ENCODE data around the gene GJE1. TPM values are rescaled to one million over a fixed set of nuclear protein-coding genes. Genes with fewer than 3 reads are reported as not detected.
"Not testable (repeated sequence)": the region's sequence is repeated elsewhere in the genome, so short reads cannot be mapped to it uniquely, and the experiment has no call there.

The GJE1 gene, protein sequence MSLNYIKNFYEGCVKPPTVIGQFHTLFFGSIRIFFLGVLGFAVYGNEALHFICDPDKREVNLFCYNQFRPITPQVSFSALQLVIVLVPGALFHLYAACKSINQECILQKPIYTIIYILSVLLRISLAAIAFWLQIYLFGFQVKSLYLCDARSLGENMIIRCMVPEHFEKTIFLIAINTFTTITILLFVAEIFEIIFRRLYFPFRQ
- total RNA-seq: not detected

DNA sequence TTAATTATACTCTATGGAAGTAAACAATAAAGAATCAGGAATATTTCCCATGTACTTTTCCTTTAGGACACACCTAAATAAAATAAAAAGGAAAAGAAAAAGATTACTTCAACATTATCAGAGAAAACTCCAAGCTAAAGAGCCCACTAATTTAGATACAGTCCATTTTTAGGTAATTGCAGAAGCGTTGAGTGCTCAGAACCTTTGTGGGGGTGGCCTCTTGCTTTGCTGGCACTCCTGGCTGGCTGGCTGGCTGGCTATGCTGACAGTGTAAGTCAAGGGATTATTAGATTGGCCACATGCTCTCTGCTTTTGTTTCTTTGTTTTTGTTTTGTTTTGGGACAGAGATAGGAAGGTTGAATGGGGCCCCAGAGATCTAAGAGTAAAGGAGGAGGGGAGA is at the start of gene GJE1:
Gene GJE1, plus strand, starts transcription at position 301 of the 400 bp plus-strand sequence. CDS start 234 bp downstream, outside the sequence.
- DNase-seq (ENCODE audit: low spot score): no peak

- no peak for DNase-seq (ENCODE audit: low spot score)
Observed at GRCh38 chr6:142087950-142088857, 44.5 kb upstream of the GJE1 start.

GRCh38 chr6:142088858-142089216 is 43.9 kb upstream of the GJE1 start:
- no peak for DNase-seq (ENCODE audit: low spot score)

GRCh38 chr6:142104820-142105219 is 27.9 kb upstream of the GJE1 start:
- not testable (repeated sequence) for DNase-seq (ENCODE audit: low spot score)

GRCh38 chr6:142110820-142111219 is 21.9 kb upstream of the GJE1 start:
- not testable (repeated sequence) for DNase-seq (ENCODE audit: low spot score)

- DNase-seq (ENCODE audit: low spot score): peak; percentile 75
Observed at GRCh38 chr6:142112451-142113061, 20.2 kb upstream of the GJE1 start.

- DNase-seq (ENCODE audit: low spot score): no peak
Observed at GRCh38 chr6:142117366-142117765, 15.4 kb upstream of the GJE1 start.

- DNase-seq (ENCODE audit: low spot score): no peak
Observed at GRCh38 chr6:142118328-142118727, 14.4 kb upstream of the GJE1 start.

- DNase-seq (ENCODE audit: low spot score): no peak
Observed at GRCh38 chr6:142118925-142119324, 13.8 kb upstream of the GJE1 start.

DNA sequence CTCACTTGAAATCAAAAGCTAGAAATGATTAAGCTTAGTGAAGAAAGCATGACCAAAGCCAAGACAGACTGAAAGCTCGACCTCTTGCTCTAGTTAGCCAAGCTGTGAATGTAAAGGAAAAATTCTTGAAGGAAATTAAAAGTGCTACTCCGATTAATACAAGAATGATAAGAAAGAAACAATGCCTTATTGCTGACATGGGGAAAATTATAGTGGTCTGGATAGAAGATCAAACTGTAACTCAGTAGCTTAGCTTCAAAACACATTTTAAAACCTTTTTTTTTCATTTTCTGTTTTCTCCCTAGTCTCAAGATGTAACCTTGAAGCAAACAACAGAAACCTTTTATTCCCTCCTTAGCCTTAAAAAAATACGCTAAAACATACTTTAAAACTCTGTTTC is 11.4 kb upstream of the GJE1 start:
- no peak for DNase-seq (ENCODE audit: low spot score)

DNA sequence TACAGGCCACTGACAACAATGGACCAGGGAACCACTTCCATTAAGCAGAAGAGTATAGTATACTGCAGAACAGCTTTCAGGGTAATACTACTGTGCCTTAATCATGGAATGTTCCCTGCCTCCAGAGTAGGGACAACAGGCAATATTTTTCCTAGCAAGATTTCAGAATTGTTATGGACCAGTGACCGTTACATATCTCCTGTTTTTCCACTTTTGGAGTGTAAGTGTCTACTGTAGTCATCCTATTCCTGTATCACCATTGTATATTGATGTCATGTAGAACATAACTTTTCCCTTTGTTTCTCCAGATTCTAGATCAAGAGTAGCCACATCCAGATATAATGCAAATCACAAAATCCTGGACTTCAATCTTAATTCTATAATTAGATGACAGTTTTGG is 1.9 kb upstream of the GJE1 start:
- DNase-seq (ENCODE audit: low spot score): no peak

DNA sequence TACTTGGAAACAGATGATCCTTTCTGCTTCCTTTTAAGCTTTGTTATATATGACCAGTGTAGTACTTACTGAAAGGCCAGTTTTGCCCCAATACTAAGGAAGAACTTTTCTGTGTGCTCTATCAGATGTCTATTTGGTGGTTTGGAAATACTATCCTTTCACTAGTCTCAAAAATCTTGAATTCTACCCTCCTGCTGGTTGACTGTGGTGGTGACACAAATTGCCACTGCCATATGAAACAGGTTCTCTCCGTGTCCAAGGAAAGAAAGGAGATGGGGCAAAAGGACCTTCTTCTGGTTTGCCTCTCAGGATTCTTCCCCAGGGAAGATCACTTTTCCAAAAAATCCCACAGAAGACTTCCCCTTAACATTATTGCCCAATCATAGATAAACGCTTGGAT is 6.2 kb downstream of the GJE1 start:
- no peak for DNase-seq (ENCODE audit: low spot score)

DNA sequence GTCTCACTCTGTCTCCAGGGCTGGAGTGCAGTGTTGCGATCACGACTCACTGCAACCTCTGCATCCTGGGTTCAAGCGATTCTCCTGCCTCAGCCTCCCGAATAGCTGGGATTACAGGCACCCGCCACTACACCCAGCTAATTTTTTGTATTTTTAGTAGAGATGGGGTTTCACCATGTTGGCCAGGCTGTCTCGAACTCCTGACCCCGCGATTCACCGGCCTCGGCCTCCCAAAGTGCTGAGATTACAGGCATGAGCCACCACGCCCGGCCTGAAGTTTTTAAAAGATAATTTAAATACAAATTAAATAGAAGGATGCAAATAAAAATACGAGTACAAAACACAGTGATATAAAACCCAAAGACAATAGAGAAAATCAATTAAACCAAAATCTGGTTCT is 8.8 kb downstream of the GJE1 start:
- DNase-seq (ENCODE audit: low spot score): not testable (repeated sequence)

- DNase-seq (ENCODE audit: low spot score): peak; percentile 98
Observed at GRCh38 chr6:142146828-142147662, 14.3 kb downstream of the GJE1 start, which contains the start of the genes NMBR and VTA1. NMBR (minus strand) TSS chr6:142147122; CDS start chr6:142088658, 58,464 bp downstream. VTA1 (plus strand) TSS chr6:142147263; CDS start chr6:142147288, 25 bp downstream.

- no peak for DNase-seq (ENCODE audit: low spot score)
Observed at GRCh38 chr6:142152746-142153145, 20.0 kb downstream of the GJE1 start.

DNA sequence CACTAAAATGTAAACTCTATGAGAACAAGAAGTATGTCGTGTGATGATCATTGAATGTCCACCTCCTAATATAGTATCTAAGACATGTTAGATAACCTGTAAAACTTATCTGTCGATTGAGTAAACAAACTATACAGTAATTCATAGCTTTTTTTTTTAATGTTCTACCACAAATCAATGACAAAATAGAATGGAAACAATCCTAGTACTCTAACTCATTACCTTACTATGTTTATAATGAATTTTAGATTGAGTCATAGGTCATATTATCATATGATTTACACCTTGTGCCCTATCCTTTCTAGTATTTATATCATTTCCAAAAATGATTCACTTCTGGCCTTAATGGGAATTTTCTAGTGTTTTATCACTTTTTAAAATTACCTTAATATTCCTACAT is 20.5 kb downstream of the GJE1 start:
- DNase-seq (ENCODE audit: low spot score): no peak

DNA sequence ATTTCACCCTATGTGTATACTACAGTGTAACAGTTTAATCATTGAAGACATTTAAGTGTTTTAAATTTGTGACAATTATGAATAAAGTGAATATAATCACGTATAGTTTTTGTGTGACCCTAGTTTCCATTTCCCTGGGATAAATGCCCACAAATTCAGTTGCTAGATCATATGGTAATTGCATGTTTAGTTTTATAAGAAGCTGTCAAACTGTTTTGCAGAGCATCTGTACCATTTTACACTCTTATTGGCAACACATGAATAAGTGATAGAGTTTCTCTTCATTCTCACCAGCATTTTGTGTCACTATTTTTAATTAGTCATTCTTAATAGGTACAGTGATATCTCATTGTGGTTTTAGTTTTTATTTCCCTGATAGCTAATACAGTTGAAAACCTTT is 21.6 kb downstream of the GJE1 start:
- no peak for DNase-seq (ENCODE audit: low spot score)

DNA sequence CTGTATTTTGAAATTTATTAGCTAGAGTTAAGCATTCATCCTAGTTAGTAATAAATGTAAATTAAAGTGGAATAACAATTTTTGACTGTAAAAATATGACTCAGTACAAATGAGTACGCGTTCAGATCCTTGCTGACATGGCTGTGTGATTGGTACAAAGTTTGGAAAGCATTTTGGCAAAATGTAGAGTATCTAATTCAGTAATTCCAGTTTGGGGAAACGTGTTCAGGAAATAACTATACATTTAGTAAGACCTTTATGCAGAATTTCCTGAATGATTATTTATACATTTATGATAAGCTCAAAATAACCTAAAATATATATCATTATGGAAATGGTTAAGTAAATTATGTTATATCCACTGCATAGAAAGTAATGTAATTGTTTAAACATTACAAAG is 22.4 kb downstream of the GJE1 start:
- DNase-seq (ENCODE audit: low spot score): no peak

DNA sequence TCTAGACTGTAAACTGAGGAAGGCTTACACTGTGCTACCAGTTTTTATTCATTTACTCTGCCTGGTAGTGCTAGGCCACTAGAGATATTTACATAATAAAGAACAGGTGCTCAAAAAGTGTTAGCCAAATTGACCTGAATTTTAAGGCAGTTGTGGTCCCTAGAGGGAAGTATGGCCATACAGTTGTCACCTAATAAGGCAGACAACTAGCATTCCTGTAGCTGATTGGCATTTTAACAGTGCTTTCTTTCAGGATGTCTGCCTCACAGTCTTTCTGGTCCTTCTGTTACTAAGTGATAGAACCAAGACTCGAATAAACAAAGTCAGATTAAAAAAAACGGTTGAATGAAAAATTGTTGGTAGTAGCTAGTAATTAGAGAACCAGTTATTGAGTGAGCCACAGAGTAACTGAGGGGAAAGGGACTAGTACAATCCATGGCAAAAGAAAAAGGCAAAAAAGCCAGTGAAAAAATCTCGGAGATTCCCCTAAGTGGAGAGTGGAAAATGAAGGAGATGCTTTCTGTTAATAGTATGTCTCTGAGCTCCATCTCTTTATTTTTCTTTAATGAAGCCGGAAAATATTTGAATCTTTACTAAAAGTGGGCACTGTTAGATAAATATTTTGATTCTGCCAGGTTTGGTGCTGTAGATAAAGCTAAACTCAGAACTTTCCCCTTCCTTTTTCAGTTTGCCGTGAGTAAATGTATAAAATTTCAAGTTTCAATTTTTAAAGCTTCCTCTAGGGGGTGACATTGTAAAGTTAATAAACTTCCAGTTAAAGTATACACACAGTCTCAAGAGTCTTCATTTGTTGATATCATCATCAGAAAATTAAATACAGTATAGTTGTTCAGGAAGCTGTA is 23.4 kb downstream of the GJE1 start:
- DNase-seq (ENCODE audit: low spot score): no peak

GRCh38 chr6:142156758-142157068 is 24.0 kb downstream of the GJE1 start:
- DNase-seq (ENCODE audit: low spot score): not testable (repeated sequence)

DNA sequence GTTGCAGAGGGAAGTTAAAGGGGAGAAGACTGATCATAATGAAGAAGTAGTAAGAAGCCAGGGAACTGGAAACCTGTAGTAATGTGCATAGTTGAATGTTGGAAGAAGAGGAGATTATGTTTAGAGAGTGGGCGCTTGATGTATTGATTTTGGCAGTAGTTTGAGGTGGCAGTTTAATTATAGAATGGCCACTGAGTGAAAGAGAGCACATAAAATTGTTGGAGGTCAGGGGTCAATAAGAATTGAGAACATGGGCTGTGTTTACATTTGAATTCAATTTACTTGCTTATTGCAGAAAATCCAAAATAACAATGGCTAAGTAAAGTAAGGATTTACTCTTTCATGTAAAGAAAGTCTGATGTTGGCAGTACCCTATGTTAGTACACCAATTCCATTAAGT is 30.1 kb downstream of the GJE1 start:
- DNase-seq (ENCODE audit: low spot score): no peak

All from ureter (tissue), 1 donor.